ENCODE data around the gene GPR87.

Gene GPR87

DNA sequence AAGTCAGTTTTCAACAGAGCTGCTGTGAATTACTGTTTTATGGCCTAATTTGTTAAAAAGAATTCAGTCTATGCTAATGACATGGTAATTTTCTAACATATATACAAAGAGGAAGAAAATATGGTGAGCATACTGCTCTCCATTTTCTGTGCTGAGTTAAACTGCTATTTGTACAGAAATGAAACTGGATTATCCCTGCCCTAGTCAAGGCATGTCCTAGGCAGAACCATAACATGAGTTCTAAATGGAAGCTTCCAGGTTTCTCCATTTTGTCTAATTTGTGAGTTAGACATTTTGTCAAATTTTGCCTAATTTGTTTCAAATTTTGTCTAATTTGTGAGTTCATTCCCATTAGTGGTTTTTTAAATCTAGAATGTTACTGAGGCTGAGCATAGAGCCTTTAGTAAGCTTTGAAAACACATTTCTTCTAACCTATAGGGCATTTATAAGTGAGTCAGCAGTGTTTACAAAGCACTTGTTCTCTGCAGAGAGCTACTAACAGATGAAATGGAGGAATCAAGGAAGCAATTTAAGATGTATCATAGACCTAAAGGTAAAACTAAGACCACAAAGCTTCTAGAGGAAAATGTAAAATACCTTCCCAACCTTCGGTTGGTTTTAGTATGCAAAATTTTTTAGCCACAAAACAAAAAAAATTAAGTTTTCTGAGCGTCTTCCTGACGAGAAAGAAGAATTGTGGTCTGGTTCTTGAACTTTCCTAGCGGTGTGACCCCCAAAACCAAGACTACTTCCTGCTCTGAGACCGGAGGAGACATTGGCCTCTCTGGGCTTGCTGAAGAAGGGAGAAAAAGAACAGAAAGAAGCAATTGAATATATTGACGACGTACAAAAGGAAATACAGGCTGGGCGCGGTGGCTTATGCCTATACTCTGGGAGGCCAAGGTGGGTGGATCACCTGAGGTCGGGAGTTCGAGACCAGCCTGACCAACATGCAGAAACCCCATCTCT, 48.1 kb downstream of the GPR87 start:
- CTCF ChIA-PET = no interaction called here
- POLR2A ChIA-PET = no interaction called here
- TF ChIP-seq HDGF (IDR thresholded peaks at IDR 0.05; ENCODE audit: borderline replicate concordance) = no peak
- DNase-seq (ENCODE audit: extremely low spot score) = no peak

DNA sequence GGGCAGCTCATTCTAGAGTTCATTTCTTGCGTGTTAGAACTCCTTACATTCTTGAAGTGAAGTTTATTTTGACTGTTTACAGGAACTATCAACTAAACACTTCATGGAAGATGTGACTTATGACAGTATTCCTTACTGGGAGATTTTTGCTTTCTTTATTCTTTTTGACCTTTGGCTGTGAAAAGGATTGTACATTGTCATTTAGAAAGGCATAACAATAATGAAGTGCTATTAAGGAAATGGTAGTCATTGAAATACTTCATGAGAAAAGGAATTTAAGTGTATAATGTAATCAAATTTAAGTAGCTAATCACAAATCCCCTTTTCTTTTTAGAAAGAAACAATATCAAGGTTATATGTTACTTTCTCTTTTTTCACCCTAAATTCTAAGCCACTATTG, 49.6 kb downstream of the GPR87 start:
- ChIA-PET CTCF (interaction anchor here (1.1 kb wide), 1 partner anchor 39 kb away, joined by 4 read pairs; no protein-coding TSS in a partner anchor), POLR2A (no interaction called here)
- no peak for DNase-seq (ENCODE audit: extremely low spot score)
- TF ChIP-seq SP1 (IDR thresholded peaks at IDR 0.05) = no peak
- TF ChIP-seq FOXA1 (IDR thresholded peaks at IDR 0.05) = no peak
- TF ChIP-seq, protein P1, sequence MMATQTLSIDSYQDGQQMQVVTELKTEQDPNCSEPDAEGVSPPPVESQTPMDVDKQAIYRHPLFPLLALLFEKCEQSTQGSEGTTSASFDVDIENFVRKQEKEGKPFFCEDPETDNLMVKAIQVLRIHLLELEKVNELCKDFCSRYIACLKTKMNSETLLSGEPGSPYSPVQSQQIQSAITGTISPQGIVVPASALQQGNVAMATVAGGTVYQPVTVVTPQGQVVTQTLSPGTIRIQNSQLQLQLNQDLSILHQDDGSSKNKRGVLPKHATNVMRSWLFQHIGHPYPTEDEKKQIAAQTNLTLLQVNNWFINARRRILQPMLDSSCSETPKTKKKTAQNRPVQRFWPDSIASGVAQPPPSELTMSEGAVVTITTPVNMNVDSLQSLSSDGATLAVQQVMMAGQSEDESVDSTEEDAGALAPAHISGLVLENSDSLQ (IDR thresholded peaks at IDR 0.05) = no peak
- no peak for TF ChIP-seq SUZ12 (IDR thresholded peaks at IDR 0.05)
- no peak for TF ChIP-seq NFRKB (IDR thresholded peaks at IDR 0.05)
- no peak for TF ChIP-seq ARNT (IDR thresholded peaks at IDR 0.05)
- no peak for TF ChIP-seq TARDBP (IDR thresholded peaks at IDR 0.05)
- TF ChIP-seq ZNF384 (IDR thresholded peaks at IDR 0.05) = no peak
- no peak for TF ChIP-seq LEF1 (IDR thresholded peaks at IDR 0.05; ENCODE audit: borderline replicate concordance)
- TF ChIP-seq FOXM1 (IDR thresholded peaks at IDR 0.05; ENCODE audit: borderline replicate concordance) = no peak
- no peak for TF ChIP-seq BHLHE40 (IDR thresholded peaks at IDR 0.05; ENCODE audit: borderline replicate concordance)
- no peak for TF ChIP-seq HDGF (IDR thresholded peaks at IDR 0.05; ENCODE audit: borderline replicate concordance)
- TF ChIP-seq FOXK2 (IDR thresholded peaks at IDR 0.05) = no peak
- no peak for TF ChIP-seq CTBP1 (IDR thresholded peaks at IDR 0.05; ENCODE audit: borderline replicate concordance)
- TF ChIP-seq L3MBTL2 (conservative IDR thresholded peaks at IDR 0.05) = no peak
- no peak for TF ChIP-seq ELF4 (IDR thresholded peaks at IDR 0.05)

DNA sequence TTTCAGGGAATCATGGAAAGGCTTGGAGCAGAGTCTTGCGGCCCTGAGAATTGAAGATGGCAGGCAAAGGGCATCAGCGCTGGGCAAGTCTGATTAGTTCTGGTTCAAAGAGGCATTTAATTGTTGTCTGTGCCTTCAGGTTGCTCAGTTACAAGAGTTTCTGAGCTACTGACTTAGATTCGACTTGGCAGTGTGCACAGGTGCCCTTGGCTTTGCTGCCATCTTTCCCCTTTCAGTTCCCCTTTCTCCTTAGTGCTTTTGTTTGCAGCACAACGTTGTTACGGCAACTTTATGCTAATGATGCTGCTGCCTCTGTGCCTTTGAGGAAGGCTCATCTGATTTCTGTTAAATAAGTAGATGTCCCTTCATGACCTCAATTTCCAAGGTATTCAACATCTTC, 50.8 kb downstream of the GPR87 start:
- no peak for DNase-seq (ENCODE audit: extremely low spot score)
- ChIA-PET CTCF (no interaction called here), POLR2A (no interaction called here)
- TF ChIP-seq ELF4 (IDR thresholded peaks at IDR 0.05) (no peak), SUZ12 (IDR thresholded peaks at IDR 0.05) (no peak), ZNF384 (IDR thresholded peaks at IDR 0.05) (no peak), LEF1 (IDR thresholded peaks at IDR 0.05; ENCODE audit: borderline replicate concordance) (no peak), BHLHE40 (IDR thresholded peaks at IDR 0.05; ENCODE audit: borderline replicate concordance) (no peak), SP1 (IDR thresholded peaks at IDR 0.05) (no peak), ARNT (IDR thresholded peaks at IDR 0.05) (no peak), L3MBTL2 (conservative IDR thresholded peaks at IDR 0.05) (no peak), NFRKB (IDR thresholded peaks at IDR 0.05) (no peak), FOXA1 (IDR thresholded peaks at IDR 0.05) (no peak), CTBP1 (IDR thresholded peaks at IDR 0.05; ENCODE audit: borderline replicate concordance) (no peak), HDGF (IDR thresholded peaks at IDR 0.05; ENCODE audit: borderline replicate concordance) (no peak), FOXK2 (IDR thresholded peaks at IDR 0.05) (no peak), FOXM1 (IDR thresholded peaks at IDR 0.05; ENCODE audit: borderline replicate concordance) (no peak)
- TF ChIP-seq, protein P1 (IDR thresholded peaks at IDR 0.05) = no peak

DNA sequence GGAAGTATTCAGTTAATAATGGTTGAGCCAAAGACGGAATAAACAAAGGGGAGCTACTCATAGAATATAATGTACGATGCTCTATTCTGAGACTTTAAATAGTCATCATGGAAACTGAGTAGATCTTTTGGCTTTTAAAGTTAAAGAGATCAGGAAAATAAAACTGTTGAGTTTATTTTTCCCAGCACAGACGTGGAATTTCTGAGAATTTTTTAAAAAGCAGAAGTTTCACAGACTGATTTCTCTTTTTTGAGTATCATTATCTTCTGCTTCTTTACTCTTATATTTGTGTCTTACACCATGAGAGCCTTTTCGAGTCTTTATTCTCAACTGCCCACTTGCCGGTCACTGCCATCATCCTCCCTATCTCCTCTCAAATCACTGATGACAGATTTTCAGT, 51.5 kb downstream of the GPR87 start:
- no peak for TF ChIP-seq FOXA1 (IDR thresholded peaks at IDR 0.05)
- no peak for TF ChIP-seq TARDBP (IDR thresholded peaks at IDR 0.05)
- no peak for TF ChIP-seq L3MBTL2 (conservative IDR thresholded peaks at IDR 0.05)
- TF ChIP-seq BHLHE40 (IDR thresholded peaks at IDR 0.05; ENCODE audit: borderline replicate concordance) = no peak
- no peak for TF ChIP-seq SP1 (IDR thresholded peaks at IDR 0.05)
- no peak for TF ChIP-seq NFRKB (IDR thresholded peaks at IDR 0.05)
- no peak for TF ChIP-seq ARNT (IDR thresholded peaks at IDR 0.05)
- no peak for TF ChIP-seq ZNF384 (IDR thresholded peaks at IDR 0.05)
- no peak for TF ChIP-seq FOXK2 (IDR thresholded peaks at IDR 0.05)
- TF ChIP-seq CTBP1 (IDR thresholded peaks at IDR 0.05; ENCODE audit: borderline replicate concordance) = no peak
- TF ChIP-seq, protein P1 (IDR thresholded peaks at IDR 0.05) = no peak
- CTCF ChIA-PET = no interaction called here
- POLR2A ChIA-PET = no interaction called here
- DNase-seq (ENCODE audit: extremely low spot score) = no peak

DNA sequence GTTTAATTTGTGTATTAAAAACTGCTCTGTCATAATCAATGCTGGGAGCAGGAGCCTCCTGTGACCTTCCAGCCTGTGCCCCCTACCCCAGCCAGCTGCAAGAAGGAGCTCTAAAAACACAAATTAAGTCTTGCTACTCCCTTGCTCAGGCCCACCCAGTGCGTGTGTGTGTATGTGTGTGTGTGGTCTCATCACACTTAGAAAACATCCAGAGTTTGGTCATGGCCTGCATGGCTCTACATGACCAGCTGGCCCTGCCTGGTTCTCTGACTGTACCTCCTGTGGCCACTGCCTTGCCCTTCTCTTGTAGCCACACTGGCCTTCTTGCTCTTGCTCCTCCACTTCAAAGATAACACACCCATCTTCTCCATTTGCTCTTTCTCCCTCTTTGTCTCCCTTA, 52.0 kb downstream of the GPR87 start:
- TF ChIP-seq ZNF384 (IDR thresholded peaks at IDR 0.05) (no peak), SUZ12 (IDR thresholded peaks at IDR 0.05) (no peak), HDGF (IDR thresholded peaks at IDR 0.05; ENCODE audit: borderline replicate concordance) (no peak), CTBP1 (IDR thresholded peaks at IDR 0.05; ENCODE audit: borderline replicate concordance) (no peak), BHLHE40 (IDR thresholded peaks at IDR 0.05; ENCODE audit: borderline replicate concordance) (no peak), FOXK2 (IDR thresholded peaks at IDR 0.05) (no peak), FOXA1 (IDR thresholded peaks at IDR 0.05) (no peak), FOXM1 (IDR thresholded peaks at IDR 0.05; ENCODE audit: borderline replicate concordance) (no peak), SP1 (IDR thresholded peaks at IDR 0.05) (no peak), ELF4 (IDR thresholded peaks at IDR 0.05) (no peak), L3MBTL2 (conservative IDR thresholded peaks at IDR 0.05) (no peak), LEF1 (IDR thresholded peaks at IDR 0.05; ENCODE audit: borderline replicate concordance) (no peak), NFRKB (IDR thresholded peaks at IDR 0.05) (no peak), ARNT (IDR thresholded peaks at IDR 0.05) (no peak), TARDBP (IDR thresholded peaks at IDR 0.05) (no peak)
- TF ChIP-seq, protein P1 (IDR thresholded peaks at IDR 0.05) = no peak
- DNase-seq (ENCODE audit: extremely low spot score) = no peak
- POLR2A ChIA-PET = no interaction called here
- CTCF ChIA-PET = no interaction called here
